GM21390 (cell line): ENCODE measurements around the gene ADCY6.

Experiments
- ATAC-seq: cut with Tn5 transposase; IDR thresholded peaks from one replicate; pipeline ENCODE4 v1.9.1; 2021; ENCODE audit not compliant: unreplicated experiment

ADCY6 gene

GRCh38 chr12:48786591-48787544 lies 2.0 kb downstream of the ADCY6 start:
- ATAC-seq = no peak

GRCh38 chr12:48783432-48783831 lies 5.5 kb downstream of the ADCY6 start:
- ATAC-seq = no peak

GRCh38 chr12:48782457-48783395 lies 6.2 kb downstream of the ADCY6 start:
- ATAC-seq = no peak

GRCh38 chr12:48781750-48782456 lies 7.0 kb downstream of the ADCY6 start:
- ATAC-seq = no peak

DNA sequence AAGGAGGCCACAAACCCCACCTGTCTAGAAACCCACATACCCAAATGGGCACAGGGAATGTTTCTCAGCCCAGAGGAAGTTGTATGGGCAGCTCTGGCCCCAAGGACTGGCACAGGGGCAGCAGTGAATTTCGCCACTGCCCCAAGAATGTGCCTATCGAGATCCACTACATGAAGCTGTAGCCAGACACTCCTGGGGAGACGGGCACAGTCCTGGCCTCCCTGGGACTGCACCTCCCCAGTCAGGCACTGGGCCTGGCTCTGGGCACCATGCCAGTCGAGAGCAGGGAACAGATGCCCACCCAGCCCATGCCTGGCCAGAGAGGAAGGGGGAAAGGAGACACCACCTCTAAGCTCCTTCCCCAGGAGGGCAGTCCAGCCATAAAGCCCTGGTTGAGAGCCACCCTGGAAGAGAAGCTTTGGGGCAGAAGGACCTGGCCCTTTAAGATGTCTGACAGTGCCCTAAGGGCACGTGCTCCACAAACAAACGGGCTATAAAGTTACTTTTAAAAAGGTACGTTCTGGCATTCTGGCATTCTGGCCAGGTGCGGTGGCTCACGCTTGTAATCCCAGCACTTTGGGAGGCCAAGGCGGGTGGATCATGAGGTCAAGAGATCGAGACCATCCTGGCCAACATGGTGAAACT lies 8.4 kb downstream of the ADCY6 start:
- no peak for ATAC-seq

DNA sequence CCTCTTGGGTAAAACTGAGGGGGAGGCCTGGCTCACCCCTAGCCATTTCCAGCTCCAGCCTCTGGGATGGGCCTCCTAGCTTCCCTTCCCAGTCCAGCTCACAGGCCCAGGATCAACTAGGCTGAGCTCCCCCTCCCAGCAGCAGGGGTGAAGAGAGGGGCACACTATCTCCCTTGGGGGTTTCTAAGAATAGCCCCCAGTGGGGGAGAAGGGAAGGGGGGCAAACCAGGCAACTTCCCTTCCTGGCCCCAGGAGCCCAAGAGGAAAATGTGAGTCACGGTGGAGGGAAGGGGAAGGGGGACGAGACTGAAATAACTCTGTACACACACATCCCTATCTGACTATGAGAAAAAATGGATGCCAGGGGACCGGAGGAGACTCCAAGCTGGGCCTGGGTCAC lies 9.0 kb downstream of the ADCY6 start:
- no peak for ATAC-seq

- no peak for ATAC-seq
Observed at GRCh38 chr12:48777501-48778400, 11.1 kb downstream of the ADCY6 start.

GRCh38 chr12:48776956-48777355 lies 11.9 kb downstream of the ADCY6 start:
- ATAC-seq = no peak

DNA sequence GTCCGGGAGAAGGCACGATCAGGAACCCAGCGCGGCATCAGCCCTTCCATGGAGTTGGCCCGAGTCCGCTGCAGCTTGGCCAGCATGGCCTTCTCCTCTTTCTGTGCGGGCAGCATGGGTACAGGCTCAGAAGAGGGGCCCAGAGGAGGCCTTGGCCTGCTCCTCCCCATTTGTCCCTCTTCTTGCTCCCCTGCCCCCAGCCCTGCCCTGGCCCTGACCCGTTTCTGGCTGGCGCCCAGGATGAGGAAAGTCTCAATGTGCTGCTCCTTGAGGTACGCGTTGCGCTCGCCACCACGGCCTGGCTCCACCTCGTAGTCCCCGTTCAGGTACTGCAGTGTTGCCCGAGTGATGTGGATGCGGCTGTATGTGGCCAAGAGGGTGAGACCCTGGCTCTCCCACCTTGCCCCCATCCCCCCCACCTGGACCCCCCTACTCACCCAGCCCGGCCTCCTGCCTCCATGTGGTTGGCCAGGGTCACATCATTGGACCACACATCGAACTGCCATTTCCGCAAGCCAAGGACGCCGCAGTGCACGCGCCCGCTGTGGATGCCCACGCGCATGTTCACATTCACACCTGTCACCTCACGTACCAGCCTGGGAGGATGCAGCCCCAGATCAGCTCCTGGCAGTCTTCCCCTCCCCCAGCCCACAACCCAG lies 12.8 kb downstream of the ADCY6 start:
- ATAC-seq = no peak

DNA sequence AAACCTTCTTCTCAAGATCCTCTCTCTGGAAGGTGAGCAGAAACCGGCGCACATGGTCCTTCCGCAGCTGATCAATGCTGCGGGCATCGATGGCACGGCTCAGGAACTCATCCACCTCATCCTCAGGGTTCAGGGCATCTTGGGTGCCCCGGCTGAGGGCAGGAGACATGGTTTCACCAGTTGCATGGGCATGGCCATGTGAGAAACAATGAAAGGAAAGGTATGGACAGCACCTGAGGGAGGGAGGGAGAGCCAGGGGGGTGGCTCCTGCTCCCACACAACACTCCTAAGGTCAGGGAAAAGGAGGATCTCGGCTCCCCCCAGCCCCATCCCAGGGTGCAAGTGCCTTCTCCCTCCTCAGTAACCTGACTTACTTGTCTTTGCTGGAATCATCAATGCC lies 13.6 kb downstream of the ADCY6 start:
- no peak for ATAC-seq

GRCh38 chr12:48774516-48774915 lies 14.4 kb downstream of the ADCY6 start:
- no peak for ATAC-seq

- no peak for ATAC-seq
Observed at GRCh38 chr12:48773686-48774085, 15.2 kb downstream of the ADCY6 start.

- ATAC-seq = no peak
Observed at GRCh38 chr12:48771588-48772112, 17.2 kb downstream of the ADCY6 start.

DNA sequence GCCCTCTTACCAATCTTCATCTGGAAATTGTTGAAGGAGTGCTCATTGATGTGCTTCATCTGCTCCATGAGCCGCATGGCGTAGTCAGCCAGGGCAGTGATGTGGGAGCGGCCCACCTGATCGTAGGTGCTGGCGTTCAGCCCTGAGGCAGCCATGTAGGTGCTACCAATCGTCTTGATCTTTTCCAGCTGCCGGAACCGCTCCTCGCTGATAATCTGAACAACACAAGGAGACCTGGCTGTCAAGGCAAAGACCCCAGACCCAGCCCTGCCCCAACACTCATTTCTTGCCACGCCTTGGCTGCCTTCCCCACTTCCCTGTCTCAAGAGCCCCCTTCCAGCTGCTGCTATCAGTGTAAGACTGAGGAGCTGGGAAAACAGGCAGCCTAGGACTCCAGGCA lies 18.1 kb downstream of the ADCY6 start:
- no peak for ATAC-seq

DNA sequence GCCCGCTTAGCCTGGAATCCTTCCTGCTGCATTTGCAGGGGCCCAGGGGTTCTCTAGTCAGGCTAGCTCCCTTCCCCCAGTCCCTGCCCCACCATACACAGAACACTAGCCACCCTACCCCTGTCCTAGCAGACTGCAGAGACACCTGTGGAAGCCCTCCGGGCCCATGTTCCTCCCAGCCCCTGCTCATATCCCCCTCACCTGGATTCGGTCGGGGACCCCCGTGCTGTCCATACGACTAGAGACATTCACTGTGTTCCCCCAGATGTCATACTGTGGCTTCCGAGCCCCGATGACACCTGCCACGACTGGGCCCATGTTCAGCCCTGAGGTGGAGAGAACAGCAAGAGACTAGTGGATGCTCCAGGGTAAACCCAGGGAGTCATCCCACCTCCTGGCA lies 20.2 kb downstream of the ADCY6 start:
- no peak for ATAC-seq

DNA sequence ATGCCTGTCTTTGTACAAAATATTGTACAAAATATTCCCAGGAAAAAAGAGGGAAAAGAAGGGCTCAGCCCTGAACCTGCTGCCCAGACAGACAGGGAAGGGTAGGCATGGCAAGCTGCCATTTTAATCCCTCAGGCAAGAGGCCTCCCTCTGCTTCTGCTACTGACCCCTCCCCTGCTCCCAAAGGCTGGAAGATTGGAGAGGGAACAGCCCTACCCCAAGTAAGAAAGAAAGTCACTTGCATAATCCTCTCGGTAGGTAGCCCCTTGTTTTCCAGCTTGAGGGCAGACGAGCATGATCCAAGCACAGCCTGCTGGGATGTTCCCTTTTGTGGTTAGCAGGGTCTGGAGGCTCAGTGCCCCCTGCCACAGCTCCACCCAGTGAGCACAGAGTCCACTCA lies 20.7 kb downstream of the ADCY6 start:
- no peak for ATAC-seq

GRCh38 chr12:48767521-48767920 lies 21.4 kb downstream of the ADCY6 start:
- ATAC-seq = no peak

- ATAC-seq = no peak
Observed at GRCh38 chr12:48767047-48767446, 21.8 kb downstream of the ADCY6 start.

DNA sequence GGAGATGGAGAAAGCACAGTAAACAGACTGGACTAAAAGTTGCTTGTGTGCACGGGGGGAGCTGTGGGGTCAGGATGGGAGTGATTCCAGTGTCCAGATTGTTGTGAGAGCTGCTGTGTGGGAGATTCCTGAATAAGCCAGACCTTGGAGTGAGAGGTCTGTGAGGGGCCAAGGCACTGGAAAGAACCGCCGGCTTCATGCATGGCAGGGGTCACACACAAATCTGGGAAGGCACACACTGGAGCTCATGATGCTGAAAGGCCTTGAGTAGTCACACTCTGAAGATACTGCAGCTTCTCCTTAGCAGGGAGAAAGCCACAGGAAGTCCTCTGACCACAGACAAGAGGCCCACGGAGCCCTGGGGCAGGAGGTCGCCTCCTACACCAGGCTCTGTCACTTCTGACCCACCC lies 23.1 kb downstream of the ADCY6 start:
- ATAC-seq = no peak
